Activated CD4-positive, CD25-positive, alpha-beta regulatory T cell treated with anti-CD3 and anti-CD28 coated beads, Interleukin-2, amount 50 U/mL, for 24 hours (primary cell): ENCODE data around the gene ASXL2.
A peak's percentile ranks its signal among the peaks of the same experiment; 100 is the strongest.
"Not testable (repeated sequence)": the region's sequence is repeated elsewhere in the genome, so short reads cannot be mapped to it uniquely, and the experiment has no call there.

ENCODE experiments used
- ATAC-seq, 2 donors: fragments of 150-1000 bp; cut with Tn5 transposase; one replicate each; pipeline ENCODE4 v1.10.0; 2021; ENCODE audit warnings: mild to moderate bottlenecking in 1 of 2, moderate library complexity in 1 of 2

Gene ASXL2

GRCh38 chr2:25887624-25888242, 9.4 kb upstream of the ASXL2 start:
- no peak for ATAC-seq

GRCh38 chr2:25885933-25886332, 7.6 kb upstream of the ASXL2 start:
- no peak for ATAC-seq

- no peak for ATAC-seq
Measured at GRCh38 chr2:25881764-25882163, 3.5 kb upstream of the ASXL2 start.

- no peak for ATAC-seq
Measured at GRCh38 chr2:25879133-25879730, 945 bp upstream of the ASXL2 start.

GRCh38 chr2:25877431-25878360, 591 bp downstream of the ASXL2 start:
- ATAC-seq, result peak; percentile 43 to 45

DNA sequence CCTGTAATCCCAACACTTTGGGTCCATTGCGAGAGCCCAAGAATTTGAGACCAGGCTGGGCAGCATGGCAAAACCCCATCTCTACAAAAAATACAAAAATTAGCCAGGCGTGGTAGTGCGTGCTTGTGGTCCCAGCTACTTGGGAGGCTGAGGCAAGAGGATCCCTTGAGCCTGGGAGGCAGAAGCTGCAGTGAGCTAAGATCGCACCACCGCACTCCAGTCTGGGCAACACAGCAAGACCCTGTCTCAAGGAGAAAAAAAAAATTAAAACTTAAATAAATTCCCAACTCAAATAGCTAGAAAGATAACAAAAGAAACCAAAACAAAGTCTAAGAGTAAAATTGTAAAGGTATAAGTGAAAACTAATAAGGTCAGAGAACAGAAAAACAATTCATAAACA, 6.2 kb downstream of the ASXL2 start:
- no peak for ATAC-seq

DNA sequence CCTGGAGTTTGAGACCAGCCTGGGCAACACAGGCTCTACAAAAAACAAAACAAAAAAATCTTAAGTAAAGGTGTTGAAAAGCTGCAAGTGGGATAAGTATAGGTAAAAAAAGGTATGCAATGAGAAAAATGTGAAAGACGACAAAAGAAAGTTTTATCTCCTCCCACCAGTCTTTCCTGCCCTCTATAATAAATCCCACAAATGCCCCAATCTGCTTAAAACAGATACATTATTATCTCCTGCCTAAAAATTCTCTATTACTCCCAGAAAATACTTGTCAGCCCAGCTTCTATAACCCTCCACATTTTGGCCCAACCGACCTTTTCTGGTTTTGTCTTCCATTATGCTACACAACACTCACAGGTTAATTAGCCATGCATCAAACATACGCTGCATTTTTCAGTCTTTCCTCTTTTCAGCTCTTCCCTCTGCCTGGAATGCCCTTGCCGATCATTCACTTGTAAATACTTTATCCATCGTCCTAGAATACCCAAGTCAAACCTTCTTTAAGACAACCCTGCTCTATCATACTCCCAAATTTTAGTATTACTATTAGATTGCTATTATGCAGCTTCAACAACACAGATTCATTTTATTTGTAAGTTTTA, 10.8 kb downstream of the ASXL2 start:
- no peak for ATAC-seq

DNA sequence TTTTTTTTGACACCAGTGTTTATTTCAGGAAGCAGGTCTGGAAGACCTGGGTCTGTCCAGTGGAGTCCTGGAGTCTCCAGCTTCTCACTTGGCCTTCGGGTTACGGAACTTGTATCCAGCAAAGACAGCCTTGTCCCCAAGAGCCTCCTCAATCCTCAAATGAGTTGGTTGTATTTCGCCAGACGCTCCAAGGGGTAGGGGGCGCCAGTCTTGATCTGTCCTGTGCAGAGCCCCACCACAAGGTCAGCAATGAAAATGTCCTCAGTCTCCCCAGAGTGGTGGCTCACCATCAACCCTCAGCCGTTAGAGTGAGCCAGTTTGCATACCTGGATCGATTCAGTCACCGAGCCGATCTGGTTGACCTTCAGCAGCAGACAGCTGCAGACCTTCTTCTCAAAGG, 21.9 kb downstream of the ASXL2 start:
- ATAC-seq, result no peak

DNA sequence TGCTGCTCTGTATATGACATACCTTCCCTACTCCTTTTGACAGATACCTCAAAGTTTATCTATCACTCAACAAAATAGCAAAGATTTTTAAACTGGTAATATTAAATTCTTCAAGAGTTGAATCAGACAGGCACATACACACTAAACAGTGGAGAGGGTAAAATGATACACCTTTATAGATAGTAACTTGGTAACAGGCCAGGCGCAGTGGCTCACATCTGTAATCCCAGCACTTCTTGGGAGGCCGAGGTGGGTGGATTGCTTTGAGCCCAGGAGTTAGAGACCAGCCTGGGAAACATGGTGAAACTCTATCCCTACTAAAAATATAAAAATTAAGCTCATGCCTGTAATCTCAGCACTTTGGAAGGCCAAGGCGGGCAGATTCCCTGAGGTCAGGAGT, 23.2 kb downstream of the ASXL2 start:
- ATAC-seq, result no peak

DNA sequence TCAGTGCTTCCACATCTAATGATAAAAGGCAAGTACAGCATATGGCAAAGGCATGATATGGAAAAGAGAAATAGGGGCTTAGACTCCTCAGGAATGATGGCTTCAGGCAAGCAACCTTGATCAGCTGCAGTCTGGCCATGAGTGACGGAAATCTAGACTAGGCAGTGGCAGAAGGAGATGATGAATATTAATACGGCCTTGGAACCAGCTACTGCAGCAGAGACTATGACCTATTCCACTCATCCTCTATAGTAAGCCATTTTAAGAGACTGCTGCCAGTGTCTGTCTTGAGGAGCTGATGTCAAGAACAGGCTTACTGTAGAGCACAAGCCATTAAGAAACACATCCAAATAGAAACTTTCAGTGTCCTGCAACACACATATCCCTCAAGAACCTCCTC, 23.7 kb downstream of the ASXL2 start:
- ATAC-seq, result no peak

DNA sequence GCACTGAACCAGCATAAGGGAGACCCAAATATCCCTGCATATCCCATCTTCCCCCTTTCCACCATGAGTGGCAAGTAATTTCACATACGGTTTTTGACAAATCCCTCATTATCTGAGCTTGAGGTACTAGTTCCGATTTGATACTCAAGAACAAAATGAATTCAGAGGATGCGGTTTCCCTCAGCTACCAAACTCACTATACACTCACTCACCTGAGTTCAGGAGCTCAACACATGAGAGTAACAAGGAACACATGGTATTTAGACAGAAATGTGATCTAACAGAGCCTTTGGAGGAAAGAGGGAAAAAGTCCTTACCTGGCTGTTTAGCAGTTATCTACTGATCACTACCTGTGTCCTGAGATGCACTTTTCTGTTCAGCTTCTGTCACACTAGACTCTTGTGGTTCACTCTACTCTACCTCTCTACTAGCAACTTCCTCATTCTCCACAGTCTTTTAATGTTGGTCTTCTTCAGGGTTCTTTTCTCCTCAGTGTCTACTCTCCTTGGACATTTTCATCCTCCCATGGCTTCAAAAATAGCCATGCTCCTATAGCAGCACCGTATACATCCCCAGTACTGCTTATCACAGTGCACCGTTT, 25.1 kb downstream of the ASXL2 start:
- no peak for ATAC-seq

DNA sequence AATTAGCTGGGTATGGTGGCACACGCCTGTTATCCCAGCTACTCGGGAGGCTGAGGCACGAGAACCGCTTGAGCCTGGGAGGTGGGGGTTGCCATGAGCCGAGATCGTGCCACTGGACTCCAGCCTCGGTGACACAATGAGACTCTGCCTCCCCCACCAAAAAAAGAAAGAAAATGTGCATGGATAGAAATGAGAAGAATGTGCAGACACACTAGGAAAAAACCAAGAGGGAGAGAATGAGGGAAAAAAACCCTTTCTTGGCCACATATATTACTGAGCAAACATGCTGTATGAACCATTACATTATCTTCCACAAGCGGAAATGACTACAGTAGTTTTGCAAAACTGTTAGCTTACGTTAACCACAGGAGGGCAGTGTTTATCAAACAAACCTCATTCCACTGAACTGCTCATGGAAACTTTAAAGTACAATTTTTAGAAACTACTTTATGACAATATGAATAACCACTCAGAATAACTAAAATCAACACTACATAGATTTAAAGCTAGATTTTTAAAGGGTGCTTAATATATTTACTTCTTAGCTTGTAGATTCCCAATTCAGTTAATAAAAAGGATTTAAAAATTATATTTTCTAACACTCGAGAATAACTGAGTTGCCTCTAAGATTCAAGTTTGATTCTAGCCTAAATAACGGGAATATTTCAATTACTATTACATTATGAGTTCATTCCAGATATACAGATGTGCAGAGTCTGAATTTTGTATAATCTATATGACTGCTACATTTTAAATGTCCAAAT, 26.4 kb downstream of the ASXL2 start:
- peak; percentile 94 to 95 for ATAC-seq

DNA sequence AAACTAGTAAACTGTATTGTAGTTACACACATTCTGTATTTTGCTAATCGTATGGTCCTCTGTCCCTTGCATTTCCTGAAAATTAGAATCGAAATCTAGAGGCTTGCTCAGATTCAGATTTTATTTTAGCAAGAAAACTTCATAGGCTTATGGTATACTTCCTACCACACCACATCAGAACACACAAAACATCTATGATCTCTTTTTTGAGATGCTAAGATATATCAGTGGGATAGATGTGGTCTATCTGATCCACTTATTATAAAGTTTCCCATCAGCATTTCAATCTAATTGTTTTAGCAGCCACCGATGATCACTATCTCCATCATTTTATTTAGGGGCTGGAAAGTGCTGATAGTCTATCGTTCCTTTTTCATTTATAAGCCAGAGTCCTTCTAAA, 27.9 kb downstream of the ASXL2 start:
- ATAC-seq, result not testable (repeated sequence)

- not testable (repeated sequence) for ATAC-seq
Measured at GRCh38 chr2:25849350-25849749, 28.9 kb downstream of the ASXL2 start.

DNA sequence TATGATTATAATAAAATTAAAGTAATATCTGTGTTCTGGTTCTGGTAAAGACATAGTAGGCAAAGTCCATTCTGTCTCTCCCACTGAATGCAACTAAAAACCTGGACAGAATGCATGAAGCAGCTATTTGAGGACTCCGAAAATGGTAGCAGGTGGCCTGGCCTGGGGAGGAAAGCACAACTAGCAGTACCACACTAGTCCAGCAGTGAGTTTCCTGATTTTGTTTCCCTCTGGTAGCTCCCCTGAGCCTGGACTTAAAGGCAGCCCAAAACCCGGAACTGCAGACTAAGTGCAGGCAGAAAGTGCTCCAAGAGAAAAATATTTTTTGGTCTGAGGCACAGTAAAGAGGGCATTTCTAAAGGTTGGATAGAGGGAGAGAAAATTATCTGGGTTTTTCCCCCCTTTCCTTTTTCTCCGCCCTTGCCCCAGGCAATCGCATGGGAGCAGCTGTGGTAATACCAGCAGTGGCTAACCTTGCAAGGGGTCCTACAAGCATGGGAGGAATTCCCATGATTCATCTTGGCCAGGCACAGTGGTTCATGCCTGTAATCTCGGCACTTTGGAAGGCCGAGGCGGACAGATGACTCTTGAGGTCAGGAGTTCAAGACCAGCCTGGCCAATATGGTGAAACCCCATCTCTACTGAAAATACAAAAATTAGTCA, 32.3 kb downstream of the ASXL2 start:
- no peak for ATAC-seq

DNA sequence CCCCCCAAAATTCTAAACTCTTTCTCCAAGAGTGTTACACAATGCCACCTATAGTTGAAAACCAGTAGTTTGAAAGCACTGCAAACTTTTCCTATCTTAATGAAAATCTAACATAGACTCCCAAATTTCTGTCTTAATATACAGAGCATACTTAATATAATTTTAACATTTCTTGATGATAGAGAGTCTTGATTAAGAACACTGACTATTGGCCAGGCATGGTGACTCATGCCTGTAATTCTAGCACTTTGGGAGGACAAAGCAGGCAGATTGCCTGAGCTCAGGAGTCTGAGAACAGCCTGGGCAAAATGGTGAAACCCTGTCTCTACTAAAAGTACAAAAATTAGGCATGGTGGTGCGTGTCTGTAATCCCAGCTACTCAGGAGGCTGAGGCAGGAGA, 34.2 kb downstream of the ASXL2 start:
- ATAC-seq, result no peak

DNA sequence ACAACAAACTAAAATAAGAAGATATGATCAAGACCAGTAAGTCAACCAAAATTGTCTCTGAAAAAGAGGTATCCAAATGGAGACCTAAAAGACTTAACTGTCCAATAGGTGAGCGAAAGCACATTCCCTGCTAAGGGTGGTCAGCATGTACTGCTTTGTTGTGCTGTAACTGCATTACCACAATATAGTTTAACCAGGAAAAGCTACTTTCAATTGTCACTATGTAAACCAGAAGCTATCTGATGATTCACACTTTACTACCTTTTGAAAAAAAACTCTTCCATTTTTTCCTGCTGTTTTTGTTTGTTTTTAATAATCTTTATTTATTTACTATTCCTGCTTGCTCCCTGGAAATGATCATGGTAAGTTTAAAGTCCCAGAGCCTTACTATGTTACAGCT, 36.1 kb downstream of the ASXL2 start:
- ATAC-seq, result no peak

DNA sequence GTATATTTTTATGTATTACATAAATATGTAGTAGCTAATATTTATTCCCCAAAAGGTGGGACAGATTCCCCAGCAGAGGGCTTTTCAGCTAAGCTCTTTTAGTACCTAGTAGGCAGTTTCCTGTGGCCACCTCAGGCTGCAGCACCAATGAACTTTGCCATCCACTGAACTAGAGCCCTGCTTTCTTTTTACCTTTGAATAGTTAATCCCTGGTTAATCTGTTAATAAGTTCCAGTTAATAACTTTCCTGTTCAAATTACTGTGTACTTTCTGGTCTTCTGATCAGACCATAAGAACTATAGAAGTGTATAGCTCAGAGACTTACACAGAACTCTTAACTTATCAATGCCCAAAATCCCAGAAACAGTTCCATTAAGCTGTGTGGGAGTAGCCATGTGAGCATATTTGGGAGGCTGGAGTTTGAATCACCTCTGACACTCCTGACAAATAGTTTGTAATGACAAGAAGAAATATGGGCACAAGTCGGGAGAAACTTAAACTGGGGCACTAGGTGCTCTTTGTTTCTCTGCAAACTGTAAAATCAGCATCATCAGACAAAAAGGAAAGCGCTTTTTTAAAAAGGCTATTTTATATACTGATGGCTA, 40.0 kb downstream of the ASXL2 start:
- no peak for ATAC-seq

- ATAC-seq, result no peak
Measured at GRCh38 chr2:25835906-25836305, 42.4 kb downstream of the ASXL2 start.

DNA sequence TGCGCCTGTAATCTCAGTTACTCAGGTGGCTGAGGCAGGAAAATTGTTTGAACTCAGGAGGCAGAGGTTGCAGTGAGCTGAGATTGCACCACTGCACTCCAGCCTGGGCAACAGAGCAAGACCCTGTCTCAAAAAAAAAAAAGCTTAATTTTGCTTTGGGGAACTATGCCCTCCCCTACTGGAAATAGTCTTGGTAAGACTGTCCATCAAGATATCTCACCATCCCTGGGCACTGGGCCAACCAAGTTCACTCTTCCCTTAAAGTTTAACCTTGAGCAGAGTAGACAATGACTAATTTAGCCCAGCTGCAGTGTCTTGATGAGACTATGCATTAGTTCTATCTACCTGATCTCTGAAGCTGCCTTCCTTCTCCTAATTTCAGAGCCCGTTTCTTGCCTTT, 44.7 kb downstream of the ASXL2 start:
- ATAC-seq, result no peak

- no peak for ATAC-seq
Measured at GRCh38 chr2:25832897-25833296, 45.4 kb downstream of the ASXL2 start.
